ENCODE results near the gene PDF.

GRCh38 chr16:69307091-69307490 is 23.3 kb downstream of the PDF start:
- TF ChIP-seq CTCF (IDR thresholded peaks at IDR 0.05) (no peak), ZFX (IDR thresholded peaks at IDR 0.05; ENCODE audit: borderline replicate concordance) (no peak)
